ENCODE data around the gene HSP90AB1. TPM values are rescaled to one million over a fixed set of nuclear protein-coding genes. Genes with fewer than 3 reads are reported as not detected.

The HSP90AB1 gene
- total RNA-seq, 4 donors from 2014 or later, result 336 to 897 (median 564) TPM

- intact Hi-C loops (cut with DNase I; ENCODE audit: low total_unique reads), result no loop called here
- TF ChIP-seq, protein P1, sequence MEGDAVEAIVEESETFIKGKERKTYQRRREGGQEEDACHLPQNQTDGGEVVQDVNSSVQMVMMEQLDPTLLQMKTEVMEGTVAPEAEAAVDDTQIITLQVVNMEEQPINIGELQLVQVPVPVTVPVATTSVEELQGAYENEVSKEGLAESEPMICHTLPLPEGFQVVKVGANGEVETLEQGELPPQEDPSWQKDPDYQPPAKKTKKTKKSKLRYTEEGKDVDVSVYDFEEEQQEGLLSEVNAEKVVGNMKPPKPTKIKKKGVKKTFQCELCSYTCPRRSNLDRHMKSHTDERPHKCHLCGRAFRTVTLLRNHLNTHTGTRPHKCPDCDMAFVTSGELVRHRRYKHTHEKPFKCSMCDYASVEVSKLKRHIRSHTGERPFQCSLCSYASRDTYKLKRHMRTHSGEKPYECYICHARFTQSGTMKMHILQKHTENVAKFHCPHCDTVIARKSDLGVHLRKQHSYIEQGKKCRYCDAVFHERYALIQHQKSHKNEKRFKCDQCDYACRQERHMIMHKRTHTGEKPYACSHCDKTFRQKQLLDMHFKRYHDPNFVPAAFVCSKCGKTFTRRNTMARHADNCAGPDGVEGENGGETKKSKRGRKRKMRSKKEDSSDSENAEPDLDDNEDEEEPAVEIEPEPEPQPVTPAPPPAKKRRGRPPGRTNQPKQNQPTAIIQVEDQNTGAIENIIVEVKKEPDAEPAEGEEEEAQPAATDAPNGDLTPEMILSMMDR (IDR thresholded peaks at IDR 0.05), result no peak
- TF ChIP-seq POLR2A (IDR thresholded peaks at IDR 0.05), result no peak
- Histone ChIP-seq H3K27ac (no peak overlapping the region), H3K27me3 (no peaks in the 10 kb centered on the region), H3K4me1 (no peaks in the 10 kb centered on the region), H3K4me3 (no peak overlapping the region), H3K9me3 (no peaks in the 10 kb centered on the region), H3K36me3 (no peaks in the 10 kb centered on the region)
- DNase-seq, result no peak
These were observed 37.2 kb downstream of the HSP90AB1 start for GRCh38 chr6:44284121-44284520.

DNA sequence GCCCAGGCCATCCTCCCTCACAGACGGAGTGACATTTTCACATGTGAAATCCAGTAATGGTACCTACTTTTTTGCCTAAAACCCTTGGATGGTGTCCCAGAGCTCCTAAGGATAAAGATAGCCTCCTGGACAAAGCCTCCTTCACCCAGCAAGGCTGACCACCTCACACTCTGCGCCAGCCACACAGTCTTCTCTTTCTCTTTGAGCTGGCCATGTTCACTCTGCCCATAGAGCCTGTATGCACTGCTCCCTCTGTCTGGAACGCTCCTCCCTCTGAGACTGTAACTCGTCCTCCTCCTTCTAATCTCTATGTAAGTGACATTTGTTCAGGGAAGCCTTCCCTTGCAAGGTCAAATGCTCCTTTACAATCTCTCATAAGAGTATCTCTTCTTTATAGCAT lies 38.0 kb downstream of the HSP90AB1 start:
- intact Hi-C loops (cut with DNase I; ENCODE audit: low total_unique reads), result no loop called here
- no peaks in the 10 kb centered on the region for H3K36me3 ChIP-seq
- H3K27me3 ChIP-seq, result no peaks in the 10 kb centered on the region
- DNase-seq, result no peak
- no peaks in the 10 kb centered on the region for H3K9me3 ChIP-seq
- no peak overlapping the region for H3K27ac ChIP-seq
- no peak overlapping the region for H3K4me3 ChIP-seq
- no peaks in the 10 kb centered on the region for H3K4me1 ChIP-seq
- TF ChIP-seq, protein P1 (IDR thresholded peaks at IDR 0.05), result no peak
- TF ChIP-seq POLR2A (IDR thresholded peaks at IDR 0.05), result no peak

DNA sequence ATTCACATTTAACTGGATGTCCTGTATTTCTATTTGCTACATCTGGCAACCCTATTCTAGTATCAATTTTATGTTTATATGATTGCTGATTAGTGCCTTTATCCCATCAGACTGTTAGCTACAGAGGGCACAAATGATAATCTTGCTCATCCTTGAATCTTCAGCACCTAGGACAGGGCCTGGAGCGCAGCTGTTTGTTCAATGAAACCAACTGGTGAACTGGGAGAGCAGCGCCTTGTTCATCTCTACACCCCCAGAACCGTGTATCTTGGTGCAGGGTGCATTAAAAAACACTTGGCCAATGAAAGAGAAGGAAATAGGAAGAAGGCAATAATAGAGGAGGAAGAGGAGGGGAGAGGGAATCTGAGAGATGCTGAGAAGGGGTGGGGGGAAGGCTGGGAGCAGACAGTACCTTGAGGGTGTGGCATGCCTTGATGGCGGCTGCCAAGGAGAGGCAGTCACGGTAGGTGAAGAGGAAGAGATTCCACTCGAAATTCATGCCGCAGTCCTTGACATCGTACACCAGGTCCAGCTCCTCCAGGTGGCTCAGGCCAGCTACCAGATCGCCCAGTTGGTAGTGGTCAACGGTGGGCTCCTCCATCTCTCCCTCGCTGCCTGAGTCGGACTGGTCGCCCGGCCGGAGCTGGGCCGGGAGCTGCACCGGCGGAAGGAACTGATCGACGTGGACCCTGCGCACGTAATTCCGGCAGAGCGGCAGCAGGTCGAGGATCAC lies 38.8 kb downstream of the HSP90AB1 start:
- DNase-seq, result no peak
- no peaks in the 10 kb centered on the region for H3K9me3 ChIP-seq
- H3K4me1 ChIP-seq, result no peaks in the 10 kb centered on the region
- intact Hi-C loops (cut with DNase I; ENCODE audit: low total_unique reads), result no loop called here
- no peak overlapping the region for H3K4me3 ChIP-seq
- H3K36me3 ChIP-seq, result no peaks in the 10 kb centered on the region
- H3K27me3 ChIP-seq, result no peaks in the 10 kb centered on the region
- TF ChIP-seq, protein P1 (IDR thresholded peaks at IDR 0.05), result no peak
- TF ChIP-seq POLR2A (IDR thresholded peaks at IDR 0.05), result no peak
- H3K27ac ChIP-seq, result no peak overlapping the region

DNA sequence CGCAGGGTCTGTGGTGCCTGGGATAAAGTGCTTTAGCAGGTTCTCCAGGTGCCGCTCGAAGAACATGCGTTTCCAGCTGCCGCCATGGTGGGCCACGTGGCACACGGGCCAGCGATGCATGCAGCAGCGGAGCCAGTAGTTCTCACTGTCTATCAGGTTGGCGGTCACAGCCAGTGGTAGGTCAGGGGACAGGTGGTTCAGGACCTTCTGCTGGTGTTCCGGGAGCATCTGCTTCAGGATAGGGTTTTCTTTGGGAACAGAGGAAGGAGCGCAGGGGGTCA lies 39.3 kb downstream of the HSP90AB1 start:
- H3K4me1 ChIP-seq, result no peaks in the 10 kb centered on the region
- TF ChIP-seq, protein P1 (IDR thresholded peaks at IDR 0.05), result no peak
- TF ChIP-seq POLR2A (IDR thresholded peaks at IDR 0.05), result no peak
- DNase-seq, result no peak
- no peak overlapping the region for H3K4me3 ChIP-seq
- intact Hi-C loops (cut with DNase I; ENCODE audit: low total_unique reads), result no loop called here
- no peak overlapping the region for H3K27ac ChIP-seq
- H3K36me3 ChIP-seq, result no peaks in the 10 kb centered on the region
- H3K9me3 ChIP-seq, result no peaks in the 10 kb centered on the region
- H3K27me3 ChIP-seq, result no peaks in the 10 kb centered on the region

DNA sequence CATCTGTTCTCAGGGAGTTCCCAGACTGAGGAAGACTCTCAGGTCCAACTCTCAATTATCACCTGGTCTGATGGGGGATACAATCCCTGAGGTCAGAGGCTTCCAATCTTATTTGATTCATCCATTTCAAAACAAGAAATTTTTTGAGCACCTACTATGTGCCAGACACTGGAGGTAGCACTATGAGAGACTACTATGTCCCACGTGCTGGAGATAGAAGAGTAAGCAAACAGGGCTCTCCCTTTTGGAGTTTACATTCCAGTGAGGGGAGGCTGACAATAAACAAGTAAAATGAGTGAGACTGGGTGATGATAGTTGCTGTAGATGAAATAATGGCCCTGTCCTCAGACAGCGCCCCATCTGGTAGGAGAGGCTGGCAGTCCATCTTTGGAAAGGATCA lies 39.8 kb downstream of the HSP90AB1 start:
- Histone ChIP-seq H3K4me1 (no peaks in the 10 kb centered on the region), H3K4me3 (no peak overlapping the region), H3K9me3 (no peaks in the 10 kb centered on the region), H3K27me3 (no peaks in the 10 kb centered on the region), H3K27ac (no peak overlapping the region), H3K36me3 (no peaks in the 10 kb centered on the region)
- TF ChIP-seq, protein P1 (IDR thresholded peaks at IDR 0.05), result no peak
- no peak for TF ChIP-seq POLR2A (IDR thresholded peaks at IDR 0.05)
- intact Hi-C loops (cut with DNase I; ENCODE audit: low total_unique reads), result no loop called here
- no peak for DNase-seq
